Skeletal muscle tissue (tissue), 4 donors: ENCODE measurements around the gene ZNHIT6. TPM values are rescaled to one million over a fixed set of nuclear protein-coding genes. Genes with fewer than 3 reads are reported as not detected.
"Not testable (repeated sequence)": the region's sequence is repeated elsewhere in the genome, so short reads cannot be mapped to it uniquely, and the experiment has no call there.

ENCODE experiments used
- H3K27ac ChIP-seq: one replicate; pipeline ENCODE4 v1.7.0; 2013; ENCODE audit warnings: mild to moderate bottlenecking, low read depth, low read length, inconsistent platforms
- H3K27me3 ChIP-seq, 3 donors: one replicate each; pipeline ENCODE4 v1.7.0; 2013; ENCODE audit warnings: low read length in 3 of 3; ENCODE audit not compliant: control insufficient read depth in 3 of 3, insufficient read depth in 3 of 3
- H3K36me3 ChIP-seq, 3 donors: one replicate each; pipeline ENCODE4 v1.7.0; 2013; ENCODE audit warnings: low read length in 3 of 3; ENCODE audit not compliant: control insufficient read depth in 3 of 3, insufficient read depth in 3 of 3
- H3K4me1 ChIP-seq, 3 donors: one replicate each; pipeline ENCODE4 v1.7.0; 2013; ENCODE audit warnings: low read length in 3 of 3, mild to moderate bottlenecking in 3 of 3; ENCODE audit not compliant: control insufficient read depth in 3 of 3, insufficient read depth in 3 of 3
- H3K4me3 ChIP-seq, 3 donors: one replicate each; pipeline ENCODE4 v1.7.0; 2013; ENCODE audit warnings: low read length in 3 of 3
- H3K9ac ChIP-seq, 3 donors: one replicate each; pipeline ENCODE4 v1.7.0; 2013; ENCODE audit warnings: low read length in 3 of 3, mild to moderate bottlenecking in 3 of 3, moderate library complexity in 2 of 3, low read depth in 1 of 3
- H3K9me3 ChIP-seq, 3 donors: one replicate each; pipeline ENCODE4 v1.7.0; 2013; ENCODE audit warnings: low read length in 3 of 3; ENCODE audit not compliant: control insufficient read depth in 3 of 3
- total RNA-seq: library from RNA; depleted of rRNA; stranded (reverse); fragments of >200 nt; gene quantifications from one replicate; pipeline ENCODE4 v1.2.3, GENCODE V29; 2014
- donor health status: Osteomylitis.

The ZNHIT6 gene, protein sequence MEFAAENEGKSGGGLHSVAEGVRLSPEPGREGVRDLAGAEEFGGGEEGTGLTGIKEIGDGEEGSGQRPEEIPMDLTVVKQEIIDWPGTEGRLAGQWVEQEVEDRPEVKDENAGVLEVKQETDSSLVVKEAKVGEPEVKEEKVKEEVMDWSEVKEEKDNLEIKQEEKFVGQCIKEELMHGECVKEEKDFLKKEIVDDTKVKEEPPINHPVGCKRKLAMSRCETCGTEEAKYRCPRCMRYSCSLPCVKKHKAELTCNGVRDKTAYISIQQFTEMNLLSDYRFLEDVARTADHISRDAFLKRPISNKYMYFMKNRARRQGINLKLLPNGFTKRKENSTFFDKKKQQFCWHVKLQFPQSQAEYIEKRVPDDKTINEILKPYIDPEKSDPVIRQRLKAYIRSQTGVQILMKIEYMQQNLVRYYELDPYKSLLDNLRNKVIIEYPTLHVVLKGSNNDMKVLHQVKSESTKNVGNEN
- total RNA-seq: 9.4 TPM

- H3K9ac ChIP-seq: peak within 1 kb of the TSS; percentile 89 to 93 (median 91)
- no peaks in the 10 kb centered on the region for H3K27me3 ChIP-seq
- H3K36me3 ChIP-seq: peaks cover 2 to 12% (median 10%) of the 10 kb centered on the region in 3 donors
- H3K4me3 ChIP-seq: peak within 1 kb of the TSS; percentile 91 to 99 (median 97)
- H3K4me1 ChIP-seq: peaks cover 2 to 23% (median 15%) of the 10 kb centered on the region in 3 donors
- H3K9me3 ChIP-seq: no peaks in the 10 kb centered on the region
- H3K27ac ChIP-seq: peak within 1 kb of the TSS; percentile 84
These were observed at the start of gene ZNHIT6 for GRCh38 chr1:85707990-85708828. Gene ZNHIT6, minus strand, starts transcription at chr1:85708433. Its CDS starts 149 bp downstream, at chr1:85708284.

GRCh38 chr1:85756864-85757263, 48.6 kb upstream of the ZNHIT6 start:
- H3K4me1 ChIP-seq: no peaks in the 10 kb centered on the region
- no peak overlapping the region for H3K4me3 ChIP-seq
- no peaks in the 10 kb centered on the region for H3K27me3 ChIP-seq
- no peak overlapping the region for H3K9ac ChIP-seq
- no peaks in the 10 kb centered on the region for H3K36me3 ChIP-seq
- peaks cover 0 to 2% (median 0%) of the 10 kb centered on the region in 3 donors for H3K9me3 ChIP-seq
- H3K27ac ChIP-seq: no peak overlapping the region

DNA sequence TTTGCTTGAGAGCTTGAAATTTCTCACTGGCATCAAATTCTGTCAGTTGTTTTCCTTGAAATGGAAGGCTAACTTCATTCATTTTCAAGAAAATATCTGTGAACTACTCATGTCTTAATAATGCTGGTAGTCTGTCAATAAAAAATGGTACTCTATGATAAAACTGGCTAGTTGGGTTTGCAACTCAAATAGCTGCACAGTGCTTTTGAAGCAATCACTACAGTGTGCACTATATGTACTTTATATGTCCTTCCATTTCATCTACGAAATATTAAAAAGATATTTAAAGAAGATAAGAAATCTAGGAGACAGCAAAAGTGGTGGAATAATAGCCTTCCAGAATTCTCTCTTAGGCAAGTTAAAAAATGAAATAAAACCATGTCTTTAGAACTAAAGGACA, 39.9 kb upstream of the ZNHIT6 start:
- H3K9ac ChIP-seq: no peak overlapping the region
- H3K27me3 ChIP-seq: no peaks in the 10 kb centered on the region
- no peaks in the 10 kb centered on the region for H3K9me3 ChIP-seq
- no peaks in the 10 kb centered on the region for H3K36me3 ChIP-seq
- no peak overlapping the region for H3K27ac ChIP-seq
- H3K4me1 ChIP-seq: no peaks in the 10 kb centered on the region
- H3K4me3 ChIP-seq: no peak overlapping the region

- no peaks in the 10 kb centered on the region for H3K4me1 ChIP-seq
- no peaks in the 10 kb centered on the region for H3K36me3 ChIP-seq
- no peaks in the 10 kb centered on the region for H3K27me3 ChIP-seq
These were observed 38.5 kb upstream of the ZNHIT6 start for GRCh38 chr1:85746777-85747176.

DNA sequence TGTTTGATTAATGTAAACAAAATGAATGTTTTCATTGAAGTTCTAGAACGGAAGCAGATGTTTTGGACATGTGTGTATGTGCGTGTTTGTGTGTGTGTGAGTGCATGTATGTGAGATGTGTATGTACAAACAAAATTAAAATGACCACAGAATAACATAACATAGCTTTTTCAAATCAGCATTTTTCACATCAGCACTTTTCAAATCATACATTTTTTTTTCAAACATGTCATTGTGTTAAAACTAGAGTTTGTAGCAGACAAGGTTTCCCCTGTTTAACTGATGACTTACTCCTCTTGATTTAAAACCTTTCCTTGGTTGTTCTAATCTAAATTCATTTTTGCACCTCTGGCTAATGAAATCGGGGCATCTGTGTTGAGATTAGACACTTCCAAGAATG, 35.6 kb upstream of the ZNHIT6 start:
- Histone ChIP-seq H3K9ac (no peak overlapping the region), H3K27me3 (no peaks in the 10 kb centered on the region), H3K9me3 (no peaks in the 10 kb centered on the region), H3K4me1 (no peaks in the 10 kb centered on the region), H3K27ac (no peak overlapping the region), H3K36me3 (no peaks in the 10 kb centered on the region), H3K4me3 (no peak overlapping the region)

More at GRCh38 chr1:85746777-85747176, 38.5 kb upstream of the ZNHIT6 start:
- no peak overlapping the region for H3K4me3 ChIP-seq
- H3K9me3 ChIP-seq: no peaks in the 10 kb centered on the region
- H3K27ac ChIP-seq: no peak overlapping the region
- H3K9ac ChIP-seq: no peak overlapping the region

- no peaks in the 10 kb centered on the region for H3K4me1 ChIP-seq
- no peaks in the 10 kb centered on the region for H3K27me3 ChIP-seq
- no peaks in the 10 kb centered on the region for H3K36me3 ChIP-seq
- no peak overlapping the region for H3K9ac ChIP-seq
- H3K4me3 ChIP-seq: no peak overlapping the region
- H3K9me3 ChIP-seq: no peaks in the 10 kb centered on the region
- no peak overlapping the region for H3K27ac ChIP-seq
These were observed 26.7 kb upstream of the ZNHIT6 start for GRCh38 chr1:85734931-85735330.

DNA sequence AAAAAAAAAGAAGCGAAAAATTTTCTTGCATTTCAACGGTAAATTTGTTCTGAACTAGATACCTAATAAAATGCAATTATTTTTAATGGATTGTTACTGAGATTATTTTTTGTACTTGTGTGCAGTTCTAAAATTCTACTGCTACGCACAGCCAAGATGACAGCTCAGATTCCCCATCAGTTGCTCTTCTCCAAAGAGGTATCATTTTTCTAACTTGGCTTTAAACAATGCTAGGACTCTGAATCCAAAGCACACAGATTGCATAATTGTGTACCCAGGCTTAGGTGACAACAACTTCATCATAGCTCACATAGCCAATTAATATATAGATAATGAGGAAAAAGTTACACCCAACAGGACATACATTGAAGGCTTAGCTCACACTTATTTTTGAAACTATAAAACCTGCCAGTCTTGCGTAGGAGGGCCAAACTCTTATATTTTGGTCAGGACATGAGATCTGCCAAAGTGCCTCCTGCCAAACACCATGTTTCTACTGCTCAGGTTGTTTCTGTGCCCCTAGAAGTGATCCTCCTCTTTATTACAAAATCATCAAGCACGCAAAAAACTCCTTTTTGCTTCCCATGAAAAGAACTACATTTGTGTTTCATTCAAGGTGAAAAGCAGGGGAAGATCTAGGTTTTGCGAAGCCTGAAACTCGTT, 10.6 kb upstream of the ZNHIT6 start:
- no peaks in the 10 kb centered on the region for H3K9me3 ChIP-seq
- no peaks in the 10 kb centered on the region for H3K4me1 ChIP-seq
- no peak overlapping the region for H3K9ac ChIP-seq
- H3K27ac ChIP-seq: no peak overlapping the region
- peak overlapping the region in 2 of 3 donors; percentile 15 to 43 for H3K4me3 ChIP-seq
- H3K27me3 ChIP-seq: no peaks in the 10 kb centered on the region
- H3K36me3 ChIP-seq: no peaks in the 10 kb centered on the region

- not testable (repeated sequence) for H3K27ac ChIP-seq, H3K4me1 ChIP-seq, H3K4me3 ChIP-seq, H3K36me3 ChIP-seq, H3K27me3 ChIP-seq, H3K9me3 ChIP-seq, H3K9ac ChIP-seq
These were observed 6.3 kb upstream of the ZNHIT6 start for GRCh38 chr1:85714418-85715114.

DNA sequence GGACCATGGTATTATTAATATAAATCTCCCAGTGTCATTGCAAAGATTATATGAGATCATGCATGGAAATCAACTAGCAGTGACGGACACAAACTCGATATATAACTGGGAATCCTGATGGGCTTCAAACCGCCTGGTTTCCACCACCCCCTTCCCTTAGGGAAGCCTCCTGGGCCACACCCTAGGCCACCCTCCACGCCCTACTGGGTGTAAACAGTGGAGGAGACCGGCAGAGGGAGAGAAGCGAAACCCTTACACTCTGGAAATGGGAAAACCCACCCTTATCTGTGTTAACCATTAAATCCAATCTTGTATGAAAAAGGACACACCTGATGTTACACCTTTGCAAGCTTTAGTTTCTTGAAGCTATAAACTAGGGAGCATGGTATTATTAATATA, 595 bp upstream of the ZNHIT6 start:
- Histone ChIP-seq H3K9ac (peak overlapping the region; percentile 89 to 93 (median 91)), H3K4me3 (peak overlapping the region; percentile 91 to 99 (median 97)), H3K4me1 (peaks cover 2 to 23% (median 15%) of the 10 kb centered on the region in 3 donors), H3K27me3 (no peaks in the 10 kb centered on the region), H3K9me3 (no peaks in the 10 kb centered on the region), H3K27ac (peak overlapping the region; percentile 84), H3K36me3 (peaks cover 2 to 12% (median 10%) of the 10 kb centered on the region in 3 donors)
